ENCODE results near the gene EVC.

EVC gene

DNA sequence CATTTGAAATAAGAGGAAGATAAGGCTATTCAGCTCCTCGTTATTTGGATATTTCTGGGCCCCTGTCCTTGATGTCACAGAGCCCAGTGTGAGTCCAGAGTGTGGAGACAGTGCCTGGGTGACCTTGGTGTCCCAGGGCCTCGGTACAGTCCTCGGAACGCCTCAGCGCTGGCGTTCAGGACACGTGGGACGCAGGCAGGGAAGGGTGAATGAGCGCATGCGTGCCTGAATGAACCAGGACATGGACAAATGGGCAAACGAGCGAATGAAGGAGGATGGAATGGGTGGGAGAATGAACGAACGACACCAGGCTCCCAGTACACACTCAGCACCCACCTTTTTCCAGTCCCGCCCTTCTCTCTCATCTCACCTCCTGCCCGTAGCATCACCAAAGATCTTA lies 44.2 kb downstream of the EVC start:
- no peak for DNase-seq (ENCODE audit: low spot score)

GRCh38 chr4:5755679-5756078 lies 44.7 kb downstream of the EVC start:
- DNase-seq (ENCODE audit: low spot score) = no peak

DNA sequence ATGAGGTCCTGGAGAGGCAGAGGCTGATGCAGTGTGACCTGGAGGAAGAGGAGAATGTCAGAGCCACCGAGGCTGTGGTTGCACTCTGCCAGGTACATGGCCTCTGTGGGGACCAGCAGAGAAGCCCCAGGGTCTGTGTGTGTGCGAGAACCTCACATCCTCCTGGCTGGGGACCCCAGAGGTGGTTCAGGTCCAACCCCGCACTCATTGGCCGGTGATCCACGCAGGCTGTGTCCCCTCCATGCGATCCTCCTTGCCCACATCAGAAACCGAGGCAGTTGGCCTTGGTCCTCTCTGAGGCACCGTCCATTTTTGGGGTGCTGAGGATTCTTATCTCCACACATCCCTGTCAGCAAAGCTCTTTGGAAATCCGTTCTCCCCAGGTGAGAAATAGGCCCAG lies 45.3 kb downstream of the EVC start:
- no peak for DNase-seq (ENCODE audit: low spot score)

- DNase-seq (ENCODE audit: low spot score) = no peak
These were observed 46.1 kb downstream of the EVC start for GRCh38 chr4:5757091-5757490.

DNA sequence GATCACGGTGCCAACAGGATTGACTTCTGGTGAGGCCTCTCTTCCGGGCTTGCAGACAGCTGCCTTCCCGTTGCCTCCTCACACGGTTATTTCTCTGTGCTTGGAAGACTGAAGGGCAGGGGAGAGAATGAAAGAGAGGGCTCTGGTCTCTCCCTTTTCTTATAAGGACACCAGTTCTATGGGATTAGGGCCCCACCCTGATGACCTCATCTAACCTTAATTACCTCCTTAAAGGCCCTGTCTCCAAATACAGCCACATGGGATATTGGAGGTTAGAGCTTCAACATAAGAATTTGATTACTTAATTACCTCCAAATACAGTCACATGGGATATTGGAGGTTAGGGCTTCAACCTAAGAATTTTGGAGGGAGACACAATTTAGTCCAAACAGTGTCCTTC lies 46.5 kb downstream of the EVC start:
- DNase-seq (ENCODE audit: low spot score) = no peak

DNA sequence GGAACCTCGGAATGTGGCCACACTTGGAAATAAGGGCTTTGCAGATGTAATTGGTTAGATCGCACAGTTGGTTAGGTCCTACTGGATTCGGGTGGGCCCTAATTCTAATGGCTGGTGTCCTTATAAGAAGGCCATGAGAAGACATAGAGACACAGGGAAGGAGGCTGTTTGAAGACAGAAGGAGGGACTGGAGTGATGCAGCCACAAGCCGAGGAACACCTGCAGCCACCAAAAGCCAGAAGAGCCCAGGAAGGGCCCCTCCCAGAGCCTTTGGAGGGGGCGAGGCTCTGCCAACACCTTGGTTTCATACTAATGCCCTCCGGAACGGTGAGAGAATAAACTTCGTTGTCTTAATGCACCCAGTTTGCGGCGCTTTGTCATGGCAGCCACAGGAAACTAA lies 47.0 kb downstream of the EVC start:
- DNase-seq (ENCODE audit: low spot score) = no peak

DNA sequence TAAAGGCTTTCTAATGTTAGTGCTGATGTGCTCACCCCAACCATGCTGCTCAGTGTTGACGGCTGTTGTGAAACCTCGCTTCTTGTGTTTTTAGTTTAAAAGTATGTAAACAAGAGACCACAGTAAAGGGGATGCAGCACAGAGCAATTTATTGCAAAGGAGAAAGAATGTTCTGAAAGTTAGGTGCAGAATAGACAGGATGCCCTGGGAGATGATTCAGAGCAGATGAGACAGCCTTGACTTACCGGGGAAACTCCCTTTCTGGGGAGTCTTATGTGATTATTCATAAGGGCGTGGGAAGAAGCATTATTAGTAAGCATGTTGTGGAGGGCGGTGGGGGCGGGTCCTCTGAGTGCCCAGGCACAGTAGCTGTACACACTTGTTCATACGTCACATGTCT lies 47.7 kb downstream of the EVC start:
- DNase-seq (ENCODE audit: low spot score) = peak; percentile 61

- DNase-seq (ENCODE audit: low spot score) = no peak
These were observed 48.5 kb downstream of the EVC start for GRCh38 chr4:5759236-5760075.

- DNase-seq (ENCODE audit: low spot score) = no peak
These were observed 49.2 kb downstream of the EVC start for GRCh38 chr4:5760246-5760645.

- DNase-seq (ENCODE audit: low spot score) = no peak
These were observed 50.0 kb downstream of the EVC start for GRCh38 chr4:5760936-5761480.

GRCh38 chr4:5770051-5770450 lies 59.0 kb downstream of the EVC start:
- no peak for DNase-seq (ENCODE audit: low spot score)

DNA sequence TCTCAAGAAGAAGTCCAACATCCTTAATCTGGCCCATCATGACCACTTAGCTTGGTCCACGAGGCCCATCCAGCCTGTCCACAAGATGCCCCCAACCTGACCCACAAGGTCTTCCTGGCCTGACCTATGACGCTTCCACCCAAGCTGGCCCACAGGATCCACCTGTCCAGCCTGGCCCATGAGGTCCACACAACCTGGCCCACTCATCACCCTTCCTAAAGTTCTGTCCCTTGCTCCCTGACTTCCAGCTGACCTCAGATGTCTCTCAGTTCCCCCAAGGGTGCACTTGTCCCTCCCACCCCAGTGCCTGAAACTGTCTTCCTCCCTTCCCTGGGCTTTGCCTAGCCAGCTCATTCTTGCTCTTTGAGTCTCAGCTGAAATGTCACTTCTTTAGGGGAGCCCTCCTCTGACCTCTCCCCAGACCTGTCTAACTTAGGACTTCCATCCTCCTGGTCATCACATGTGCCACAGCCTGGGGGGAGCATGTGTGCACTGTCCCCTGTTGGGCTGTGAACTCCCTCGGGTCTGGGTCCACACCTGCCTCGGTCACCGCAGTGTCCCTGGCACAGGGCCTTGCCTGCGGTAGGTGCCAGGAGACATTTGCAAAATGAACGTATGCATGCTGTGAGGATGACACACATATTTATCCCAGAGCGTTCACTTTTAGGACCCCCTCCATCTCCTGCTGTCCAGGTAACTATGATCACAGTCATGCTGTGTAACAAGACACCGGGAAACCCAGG lies 61.7 kb downstream of the EVC start:
- DNase-seq (ENCODE audit: low spot score) = no peak

GRCh38 chr4:5773271-5773555 lies 62.2 kb downstream of the EVC start:
- DNase-seq (ENCODE audit: low spot score) = no peak

DNA sequence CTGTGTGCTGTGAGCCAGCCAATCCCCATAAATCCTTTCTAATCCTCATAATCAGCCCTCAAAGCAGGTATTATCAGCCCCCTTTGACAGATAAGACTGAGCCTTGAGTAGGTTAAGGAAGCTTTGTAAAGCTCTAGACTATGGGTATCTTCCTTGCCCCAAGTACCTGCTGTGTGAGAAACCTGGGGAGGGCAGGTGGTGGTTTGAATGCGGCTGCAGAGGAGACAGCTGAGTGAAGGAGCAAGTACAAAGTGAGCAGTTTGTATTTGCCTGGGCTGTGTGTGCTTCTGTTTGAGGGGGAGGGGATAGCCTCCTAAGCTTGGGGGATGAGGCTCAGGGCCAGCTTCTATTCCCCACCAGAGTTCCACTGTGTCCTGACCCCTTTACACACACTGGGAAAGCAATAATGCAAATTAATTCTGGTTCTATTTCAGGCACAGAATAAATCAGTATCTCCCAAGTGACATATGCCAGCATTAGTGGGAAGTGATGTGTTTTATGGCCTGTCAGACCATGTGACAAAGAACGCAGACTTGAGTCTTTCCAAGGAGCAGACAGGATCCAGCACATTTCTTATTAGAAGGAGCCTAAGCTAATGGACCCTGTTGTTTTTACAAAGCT lies 63.5 kb downstream of the EVC start:
- DNase-seq (ENCODE audit: low spot score) = no peak

DNA sequence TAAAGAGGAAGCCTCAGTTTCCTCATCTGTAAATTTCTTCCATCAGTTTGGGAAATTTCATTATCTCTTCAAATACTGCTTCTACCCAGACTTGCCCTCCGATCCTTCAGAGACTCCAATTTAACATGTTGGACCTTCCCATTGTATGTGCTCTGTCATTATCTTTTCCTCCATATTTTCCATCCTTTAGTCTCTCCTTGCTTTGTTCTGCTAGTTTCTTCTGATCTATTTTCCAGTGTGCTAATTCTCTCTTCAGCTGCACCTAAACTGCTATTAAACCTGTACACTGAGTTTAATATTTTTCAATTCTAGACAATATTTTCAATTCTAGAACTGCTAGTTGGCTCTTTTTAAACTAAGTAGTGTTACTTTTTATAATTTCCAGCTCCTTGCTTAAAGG lies 65.5 kb downstream of the EVC start:
- DNase-seq (ENCODE audit: low spot score) = no peak

GRCh38 chr4:5780831-5781480 lies 70.0 kb downstream of the EVC start:
- no peak for DNase-seq (ENCODE audit: low spot score)

DNA sequence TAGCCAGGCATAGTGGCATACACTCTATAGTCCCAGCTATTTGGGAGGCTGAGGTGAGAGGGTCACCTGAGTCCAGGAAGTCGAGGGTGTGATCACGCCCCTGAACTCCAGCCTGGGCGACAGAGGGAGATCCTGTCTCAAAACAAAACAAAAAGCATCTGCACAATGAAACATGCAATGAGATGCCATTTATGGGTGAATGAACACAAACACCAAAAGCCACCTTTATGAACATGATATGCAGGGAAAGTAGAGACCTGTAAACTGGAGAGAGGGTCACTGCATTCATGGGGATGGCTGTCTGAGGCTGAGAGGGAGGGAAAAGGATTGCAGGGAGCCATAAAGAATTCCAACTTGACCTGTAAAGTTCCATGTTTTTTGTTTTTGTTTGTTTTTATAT lies 70.7 kb downstream of the EVC start:
- DNase-seq (ENCODE audit: low spot score) = no peak

DNA sequence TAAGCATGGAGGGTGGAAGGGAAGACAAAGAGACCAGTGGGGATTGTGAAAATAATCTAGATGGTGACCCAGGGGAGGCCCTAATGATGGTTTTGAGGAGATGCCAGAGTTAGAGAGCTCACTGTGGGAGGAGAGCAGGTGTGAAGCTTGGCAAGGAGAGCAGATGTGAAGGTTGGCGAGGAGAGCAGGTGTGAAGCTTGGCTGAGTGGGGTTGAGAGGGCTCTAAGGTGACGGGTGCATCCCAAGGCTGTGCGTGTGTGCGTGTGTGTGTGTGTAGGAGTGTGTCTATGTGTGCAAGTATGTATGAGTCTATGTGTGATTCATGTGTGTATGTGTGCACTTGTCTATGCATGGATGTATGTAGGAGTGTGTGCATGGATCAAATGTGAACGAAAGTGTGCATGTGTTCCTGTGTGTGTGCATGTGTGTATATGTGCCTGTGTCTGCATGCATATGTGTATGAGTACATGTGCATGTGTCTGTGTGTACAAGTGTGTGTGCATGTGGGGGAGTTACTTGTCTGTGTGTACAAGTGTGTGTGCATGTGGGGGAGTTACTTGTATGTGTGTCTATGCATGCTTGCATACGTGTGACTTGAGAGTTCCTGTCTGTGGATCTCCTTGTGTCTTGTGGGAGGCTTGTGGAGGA lies 72.0 kb downstream of the EVC start:
- DNase-seq (ENCODE audit: low spot score) = no peak

- DNase-seq (ENCODE audit: low spot score) = no peak
These were observed 72.5 kb downstream of the EVC start for GRCh38 chr4:5783486-5783885.

DNA sequence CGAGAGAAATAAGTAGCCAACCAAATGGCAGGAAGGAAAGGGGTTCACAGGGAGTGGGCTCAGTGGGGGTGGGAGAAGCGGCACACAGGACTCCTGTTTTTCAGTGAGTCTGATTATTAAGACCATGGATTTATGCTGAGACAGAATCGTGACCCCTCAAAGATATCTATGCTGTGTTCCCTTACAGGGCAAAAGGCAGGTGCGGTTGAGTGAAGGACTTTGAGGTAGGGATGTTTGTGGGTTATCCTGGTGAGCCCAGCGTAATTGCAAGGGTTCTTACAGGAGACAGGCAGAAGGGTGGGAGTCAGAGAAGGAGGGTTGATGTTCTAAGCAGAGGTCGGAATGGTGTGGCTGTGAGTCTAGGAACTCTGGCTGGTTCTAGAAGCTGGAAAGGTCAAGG lies 73.0 kb downstream of the EVC start:
- no peak for DNase-seq (ENCODE audit: low spot score)

- DNase-seq (ENCODE audit: low spot score) = no peak
These were observed 74.1 kb downstream of the EVC start for GRCh38 chr4:5784960-5785611.

Measured in LoVo (cell line).